Cardiac muscle cell (in vitro differentiated cells and primary cell): ENCODE measurements around the gene ABCD3. TPM values are rescaled to one million over a fixed set of nuclear protein-coding genes. Genes with fewer than 3 reads are reported as not detected.

Experiments used
- DNase-seq, 2 donors: peaks; one replicate each; pipeline versions ENCODE4 v3.0.0 to v3.0.0-alpha.2; 2010 to 2017; ENCODE audit warnings: low read depth in 1 of 2, low spot score in 1 of 2
- H3K27ac ChIP-seq: fragments of 200-600 bp; sonication (generic); 2 replicates; pipeline ENCODE4 v1.5.1; 2016
- H3K27me3 ChIP-seq: fragments of 200-600 bp; sonication (generic); 2 replicates; pipeline ENCODE4 v1.6.0; 2016; ENCODE audit warnings: control low read depth
- H3K36me3 ChIP-seq: fragments of 200-600 bp; sonication (generic); 2 replicates; pipeline ENCODE4 v1.5.1; 2016; ENCODE audit warnings: control low read depth
- H3K4me1 ChIP-seq: fragments of 200-600 bp; sonication (generic); 2 replicates; pipeline ENCODE4 v1.8.1; 2017; ENCODE audit warnings: low read depth, mild to moderate bottlenecking, mixed run types
- H3K4me3 ChIP-seq: fragments of 200-600 bp; sonication (generic); 2 replicates; pipeline ENCODE4 v1.5.1; 2016; ENCODE audit warnings: mild to moderate bottlenecking
- H3K9me3 ChIP-seq: fragments of 200-600 bp; sonication (generic); 2 replicates; pipeline ENCODE4 v1.5.1; 2017; ENCODE audit warnings: low read depth, mild to moderate bottlenecking, control low read depth
- CTCF ChIP-seq: IDR thresholded peaks from 2 replicates; pipeline ENCODE4 v1.5.1; 2012; ENCODE audit warnings: low read depth, mild to moderate bottlenecking, low read length
- polyA plus RNA-seq: library from polyadenylated mRNA; unstranded; fragments of >200 nt; fragmentation: Nextera tagmentation; extraction: Ambion mirVana; gene quantifications from 2 replicates; pipeline ENCODE4 v1.2.1, GENCODE V29; 2016
- total RNA-seq: library from RNA; depleted of rRNA; stranded (reverse); fragments of >200 nt; gene quantifications from 2 replicates; pipeline ENCODE4 v1.2.3, GENCODE V29; 2016

Gene ABCD3
- total and polyA plus RNA-seq, 2 experiments from 2014 or later, result 20.7 to 30.6 TPM

GRCh38 chr1:94401206-94401605 is 17.0 kb upstream of the ABCD3 start:
- H3K36me3 ChIP-seq, result no peaks in the 10 kb centered on the region
- no peak overlapping the region for H3K27ac ChIP-seq
- H3K4me1 ChIP-seq, result no peaks in the 10 kb centered on the region
- no peaks in the 10 kb centered on the region for H3K9me3 ChIP-seq
- no peak overlapping the region for H3K4me3 ChIP-seq
- TF ChIP-seq CTCF, result no peak
- H3K27me3 ChIP-seq, result no peaks in the 10 kb centered on the region
- DNase-seq, result no peak

- H3K27me3 ChIP-seq, result peaks cover 3% of the 10 kb centered on the region
- no peak overlapping the region for H3K4me3 ChIP-seq
- H3K27ac ChIP-seq, result no peak overlapping the region
- no peaks in the 10 kb centered on the region for H3K36me3 ChIP-seq
- no peak for DNase-seq
- H3K4me1 ChIP-seq, result no peaks in the 10 kb centered on the region
- TF ChIP-seq CTCF, result no peak
- no peaks in the 10 kb centered on the region for H3K9me3 ChIP-seq
These were observed 11.7 kb upstream of the ABCD3 start for GRCh38 chr1:94406446-94406845.

GRCh38 chr1:94408104-94408830 is 9.9 kb upstream of the ABCD3 start:
- DNase-seq, result no peak
- H3K4me1 ChIP-seq, result no peaks in the 10 kb centered on the region
- no peak for TF ChIP-seq CTCF
- no peak overlapping the region for H3K27ac ChIP-seq
- H3K27me3 ChIP-seq, result peaks cover 8% of the 10 kb centered on the region
- H3K9me3 ChIP-seq, result no peaks in the 10 kb centered on the region
- no peaks in the 10 kb centered on the region for H3K36me3 ChIP-seq
- H3K4me3 ChIP-seq, result no peak overlapping the region

GRCh38 chr1:94411237-94411636 is 7.0 kb upstream of the ABCD3 start:
- no peak for TF ChIP-seq CTCF
- peaks cover 8% of the 10 kb centered on the region for H3K27me3 ChIP-seq
- H3K4me3 ChIP-seq, result no peak overlapping the region
- no peak overlapping the region for H3K27ac ChIP-seq
- DNase-seq, result no peak
- no peaks in the 10 kb centered on the region for H3K4me1 ChIP-seq
- H3K36me3 ChIP-seq, result no peaks in the 10 kb centered on the region
- H3K9me3 ChIP-seq, result no peaks in the 10 kb centered on the region

- no peak overlapping the region for H3K27ac ChIP-seq
- DNase-seq, result no peak
- no peaks in the 10 kb centered on the region for H3K36me3 ChIP-seq
- H3K9me3 ChIP-seq, result no peaks in the 10 kb centered on the region
- H3K4me1 ChIP-seq, result no peaks in the 10 kb centered on the region
- H3K4me3 ChIP-seq, result no peak overlapping the region
- H3K27me3 ChIP-seq, result peaks cover 8% of the 10 kb centered on the region
- no peak for TF ChIP-seq CTCF
These were observed 4.9 kb upstream of the ABCD3 start for GRCh38 chr1:94413311-94413710.
